Measurements from ENCODE around the gene MTX1. TPM values are rescaled to one million over a fixed set of nuclear protein-coding genes. Genes with fewer than 3 reads are reported as not detected.

Gene MTX1
- total RNA-seq, 2 experiments from 2014 or later = 43.9 to 70.2 TPM

DNA sequence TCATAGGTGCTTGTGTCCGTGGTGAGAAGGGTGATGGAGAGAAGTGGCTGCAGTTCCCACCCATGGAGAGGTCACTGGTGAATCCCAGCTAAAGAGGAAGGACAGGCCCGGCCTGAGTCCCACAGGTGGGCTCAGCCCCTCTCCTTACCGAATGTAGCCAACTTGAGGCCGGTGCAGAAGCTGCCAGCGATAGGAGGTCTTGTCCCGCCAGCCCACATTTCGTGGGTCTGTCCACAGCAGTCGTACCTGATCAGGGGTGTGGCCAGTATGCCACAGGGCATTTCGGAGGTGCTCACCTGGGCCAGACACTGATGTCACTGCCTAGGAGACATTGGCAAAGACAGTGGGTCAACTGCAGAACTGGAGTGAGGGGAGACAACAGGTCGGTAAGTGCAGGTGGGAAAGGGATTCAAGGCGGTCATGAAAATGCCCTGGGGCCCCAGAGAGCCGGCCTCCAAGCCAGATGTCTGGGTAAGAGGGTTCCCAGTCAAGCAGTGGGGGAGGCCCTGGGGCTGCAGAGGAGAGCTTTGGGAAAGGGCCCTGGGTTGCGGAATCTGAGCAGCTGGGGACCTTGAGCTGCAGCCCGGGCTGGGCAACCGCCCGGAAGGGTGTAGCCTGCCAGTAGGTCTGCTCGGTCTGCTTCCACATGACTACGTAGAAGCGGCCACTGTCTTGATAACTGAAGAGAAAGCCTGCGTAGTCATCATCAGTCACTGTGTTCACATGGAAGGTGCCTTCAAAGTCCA lies 11.4 kb upstream of the MTX1 start:
- no peak overlapping the region for H3K4me2 ChIP-seq (ENCODE audit: low read length)
- H3K9me3 ChIP-seq (ENCODE audit: low read length) = no peaks in the 10 kb centered on the region
- intact Hi-C loops (cut with micrococcal nuclease; ENCODE audit: unreplicated experiment) = no loop called here
- no peaks in the 10 kb centered on the region for H3K79me2 ChIP-seq (ENCODE audit: insufficient read depth, low read depth, low read length)
- H3K4me3 ChIP-seq (ENCODE audit: low read depth, low read length, poor library complexity, severe bottlenecking) = no peak overlapping the region
- H3K27ac ChIP-seq (ENCODE audit: low read depth, low read length, poor library complexity, severe bottlenecking) = no peak overlapping the region
- POLR2A ChIA-PET = no interaction called here
- H3K4me1 ChIP-seq (ENCODE audit: insufficient read depth, low read length, poor library complexity, severe bottlenecking) = peaks cover 15% of the 10 kb centered on the region
- H2AFZ ChIP-seq (ENCODE audit: low read length) = no peak overlapping the region
- TF ChIP-seq, protein P1, sequence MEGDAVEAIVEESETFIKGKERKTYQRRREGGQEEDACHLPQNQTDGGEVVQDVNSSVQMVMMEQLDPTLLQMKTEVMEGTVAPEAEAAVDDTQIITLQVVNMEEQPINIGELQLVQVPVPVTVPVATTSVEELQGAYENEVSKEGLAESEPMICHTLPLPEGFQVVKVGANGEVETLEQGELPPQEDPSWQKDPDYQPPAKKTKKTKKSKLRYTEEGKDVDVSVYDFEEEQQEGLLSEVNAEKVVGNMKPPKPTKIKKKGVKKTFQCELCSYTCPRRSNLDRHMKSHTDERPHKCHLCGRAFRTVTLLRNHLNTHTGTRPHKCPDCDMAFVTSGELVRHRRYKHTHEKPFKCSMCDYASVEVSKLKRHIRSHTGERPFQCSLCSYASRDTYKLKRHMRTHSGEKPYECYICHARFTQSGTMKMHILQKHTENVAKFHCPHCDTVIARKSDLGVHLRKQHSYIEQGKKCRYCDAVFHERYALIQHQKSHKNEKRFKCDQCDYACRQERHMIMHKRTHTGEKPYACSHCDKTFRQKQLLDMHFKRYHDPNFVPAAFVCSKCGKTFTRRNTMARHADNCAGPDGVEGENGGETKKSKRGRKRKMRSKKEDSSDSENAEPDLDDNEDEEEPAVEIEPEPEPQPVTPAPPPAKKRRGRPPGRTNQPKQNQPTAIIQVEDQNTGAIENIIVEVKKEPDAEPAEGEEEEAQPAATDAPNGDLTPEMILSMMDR (conservative IDR thresholded peaks at IDR 0.05; ENCODE audit: low read length) = no peak
- TF ChIP-seq EZH2phosphoT487 (IDR thresholded peaks at IDR 0.05; ENCODE audit: borderline replicate concordance, low read depth, low read length) = no peak
- no peaks in the 10 kb centered on the region for H3K9me2 ChIP-seq (ENCODE audit: insufficient read depth, low read length)
- DNase-seq (ENCODE audit: low spot score) = no peak
- no TSS peak for BruUV-seq (replicated peaks)
- no peaks in the 10 kb centered on the region for H3K36me3 ChIP-seq (ENCODE audit: insufficient read depth, low read length)
- no peaks in the 10 kb centered on the region for H4K20me1 ChIP-seq (ENCODE audit: insufficient read depth, low read length)
- CTCF ChIA-PET (ENCODE audit: unreplicated experiment) = no interaction called here

- DNase-seq (ENCODE audit: low spot score) = no peak
- H3K9me3 ChIP-seq (ENCODE audit: low read length) = no peaks in the 10 kb centered on the region
- ChIA-PET POLR2A (no interaction called here), CTCF (ENCODE audit: unreplicated experiment) (no interaction called here)
- no peaks in the 10 kb centered on the region for H3K9me2 ChIP-seq (ENCODE audit: insufficient read depth, low read length)
- no peaks in the 10 kb centered on the region for H3K79me2 ChIP-seq (ENCODE audit: insufficient read depth, low read depth, low read length)
- H3K27ac ChIP-seq (ENCODE audit: low read depth, low read length, poor library complexity, severe bottlenecking) = no peak overlapping the region
- no peak overlapping the region for H3K4me3 ChIP-seq (ENCODE audit: low read depth, low read length, poor library complexity, severe bottlenecking)
- BruUV-seq (replicated peaks) = no TSS peak
- intact Hi-C loops (cut with micrococcal nuclease; ENCODE audit: unreplicated experiment) = no loop called here
- H3K4me2 ChIP-seq (ENCODE audit: low read length) = no peak overlapping the region
- H4K20me1 ChIP-seq (ENCODE audit: insufficient read depth, low read length) = no peaks in the 10 kb centered on the region
- TF ChIP-seq, protein P1 (conservative IDR thresholded peaks at IDR 0.05; ENCODE audit: low read length) = no peak
- TF ChIP-seq EZH2phosphoT487 (IDR thresholded peaks at IDR 0.05; ENCODE audit: borderline replicate concordance, low read depth, low read length) = no peak
- no peak overlapping the region for H2AFZ ChIP-seq (ENCODE audit: low read length)
- H3K36me3 ChIP-seq (ENCODE audit: insufficient read depth, low read length) = no peaks in the 10 kb centered on the region
- H3K4me1 ChIP-seq (ENCODE audit: insufficient read depth, low read length, poor library complexity, severe bottlenecking) = peaks cover 13% of the 10 kb centered on the region
Measured at GRCh38 chr1:155197901-155198546, 10.5 kb upstream of the MTX1 start.

DNA sequence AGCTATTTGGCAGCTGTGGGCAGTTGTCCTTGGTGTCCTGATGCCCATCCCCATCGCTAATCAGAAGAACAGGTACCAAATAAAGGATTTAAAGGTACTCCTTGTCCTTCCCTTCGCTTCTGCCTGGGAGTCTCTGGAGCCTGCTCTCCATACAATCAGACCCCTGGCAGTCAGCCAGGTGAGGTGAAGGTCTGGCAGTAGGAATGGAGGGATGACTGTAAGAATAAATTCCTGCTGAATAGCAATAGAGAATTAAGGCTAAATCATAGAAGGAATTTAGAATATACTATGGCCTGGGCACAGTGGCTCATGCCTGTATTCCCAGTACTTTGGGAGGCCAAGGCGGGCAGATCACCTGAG lies 10.0 kb upstream of the MTX1 start:
- CTCF ChIA-PET (ENCODE audit: unreplicated experiment) = no interaction called here
- POLR2A ChIA-PET = interaction anchor here (0.7 kb wide), 1 partner anchor 94 kb away, joined by 3 read pairs; no protein-coding TSS in a partner anchor
- TF ChIP-seq EZH2phosphoT487 (IDR thresholded peaks at IDR 0.05; ENCODE audit: borderline replicate concordance, low read depth, low read length) = no peak
- TF ChIP-seq, protein P1 (conservative IDR thresholded peaks at IDR 0.05; ENCODE audit: low read length) = no peak

More for the DNA sequence above, 10.0 kb upstream of the MTX1 start:
- Histone ChIP-seq H3K4me1 (ENCODE audit: insufficient read depth, low read length, poor library complexity, severe bottlenecking) (peaks cover 9% of the 10 kb centered on the region), H3K36me3 (ENCODE audit: insufficient read depth, low read length) (no peaks in the 10 kb centered on the region), H4K20me1 (ENCODE audit: insufficient read depth, low read length) (no peaks in the 10 kb centered on the region), H3K9me3 (ENCODE audit: low read length) (no peaks in the 10 kb centered on the region), H3K4me2 (ENCODE audit: low read length) (no peak overlapping the region), H3K27ac (ENCODE audit: low read depth, low read length, poor library complexity, severe bottlenecking) (no peak overlapping the region), H2AFZ (ENCODE audit: low read length) (no peak overlapping the region), H3K4me3 (ENCODE audit: low read depth, low read length, poor library complexity, severe bottlenecking) (no peak overlapping the region), H3K9me2 (ENCODE audit: insufficient read depth, low read length) (no peaks in the 10 kb centered on the region), H3K79me2 (ENCODE audit: insufficient read depth, low read depth, low read length) (no peaks in the 10 kb centered on the region)
- no TSS peak for BruUV-seq (replicated peaks)
- intact Hi-C loops (cut with micrococcal nuclease; ENCODE audit: unreplicated experiment) = no loop called here
- no peak for DNase-seq (ENCODE audit: low spot score)

All from OCI-LY7 (cell line).